ENCODE results near the gene PRKN. TPM values are rescaled to one million over a fixed set of nuclear protein-coding genes. Genes with fewer than 3 reads are reported as not detected.

The PRKN gene
- total and polyA plus RNA-seq, 2 donors (not counting 3 experiments of a cell fraction or from before 2014, with no cell fraction given), result 0.06 TPM; not detected in 1

DNA sequence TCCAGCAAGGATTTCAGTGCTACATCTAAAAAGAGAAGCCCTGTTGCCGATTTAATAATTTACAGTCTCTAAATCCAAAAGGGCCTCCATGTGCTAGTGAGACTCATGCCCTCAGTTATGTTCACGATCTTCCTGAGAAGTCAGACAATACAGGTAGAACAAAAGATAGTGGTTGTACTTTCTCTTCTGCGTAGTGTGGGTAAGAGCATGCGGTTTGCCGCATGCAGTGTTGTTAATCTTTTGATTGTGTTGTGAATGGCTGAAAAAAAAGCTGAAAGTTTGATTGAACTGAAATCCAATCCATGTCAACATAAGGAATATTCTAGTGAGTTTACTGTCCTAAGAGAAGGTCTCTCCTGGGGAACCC lies 1379.0 kb downstream of the PRKN start:
- FAIRE-seq (no peak), DNase-seq (ENCODE audit: low read depth, low spot score) (no peak)
- ChIA-PET CTCF (no interaction called here), POLR2A (no interaction called here)
- TF ChIP-seq MAX (IDR thresholded peaks at IDR 0.05; ENCODE audit: insufficient read depth, insufficient read length) (no peak), FOS (IDR thresholded peaks at IDR 0.05; ENCODE audit: borderline replicate concordance, insufficient read depth, low read length) (no peak), JUN (IDR thresholded peaks at IDR 0.05; ENCODE audit: borderline replicate concordance, insufficient read depth, insufficient read length, low read depth) (no peak), GATA2 (IDR thresholded peaks at IDR 0.05; ENCODE audit: insufficient read depth, insufficient read length, low read depth, low read length) (no peak), MYC (IDR thresholded peaks at IDR 0.05; ENCODE audit: low read depth, low read length) (no peak), POLR2A (IDR thresholded peaks at IDR 0.05; ENCODE audit: low read depth, low read length) (no peak), EZH2 (IDR thresholded peaks at IDR 0.05; ENCODE audit: borderline replicate concordance, low read depth, low read length, severe bottlenecking) (no peak), POLR2AphosphoS5 (IDR thresholded peaks at IDR 0.05; ENCODE audit: insufficient read depth, low read depth, low read length) (no peak)
- TF ChIP-seq, protein P1, sequence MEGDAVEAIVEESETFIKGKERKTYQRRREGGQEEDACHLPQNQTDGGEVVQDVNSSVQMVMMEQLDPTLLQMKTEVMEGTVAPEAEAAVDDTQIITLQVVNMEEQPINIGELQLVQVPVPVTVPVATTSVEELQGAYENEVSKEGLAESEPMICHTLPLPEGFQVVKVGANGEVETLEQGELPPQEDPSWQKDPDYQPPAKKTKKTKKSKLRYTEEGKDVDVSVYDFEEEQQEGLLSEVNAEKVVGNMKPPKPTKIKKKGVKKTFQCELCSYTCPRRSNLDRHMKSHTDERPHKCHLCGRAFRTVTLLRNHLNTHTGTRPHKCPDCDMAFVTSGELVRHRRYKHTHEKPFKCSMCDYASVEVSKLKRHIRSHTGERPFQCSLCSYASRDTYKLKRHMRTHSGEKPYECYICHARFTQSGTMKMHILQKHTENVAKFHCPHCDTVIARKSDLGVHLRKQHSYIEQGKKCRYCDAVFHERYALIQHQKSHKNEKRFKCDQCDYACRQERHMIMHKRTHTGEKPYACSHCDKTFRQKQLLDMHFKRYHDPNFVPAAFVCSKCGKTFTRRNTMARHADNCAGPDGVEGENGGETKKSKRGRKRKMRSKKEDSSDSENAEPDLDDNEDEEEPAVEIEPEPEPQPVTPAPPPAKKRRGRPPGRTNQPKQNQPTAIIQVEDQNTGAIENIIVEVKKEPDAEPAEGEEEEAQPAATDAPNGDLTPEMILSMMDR (IDR thresholded peaks at IDR 0.05; ENCODE audit: extremely low read depth in 1 of 2, insufficient read depth in 1 of 2, low read depth in 1 of 2, low read length in 2 of 2), result no peak
- intact Hi-C loops (cut with micrococcal nuclease), result no loop called here
- Histone ChIP-seq H3K36me3 (ENCODE audit: control insufficient read depth in 2 of 2, extremely low read depth in 1 of 2, insufficient read depth in 2 of 2, low read length in 2 of 2) (no peaks in the 10 kb centered on the region), H3K9me1 (replicated peaks; ENCODE audit: control insufficient read depth, extremely low read depth, insufficient read depth, low read length) (no peaks in the 10 kb centered on the region), H3K9ac (replicated peaks; ENCODE audit: extremely low read depth, insufficient read depth, low read length) (no peak overlapping the region), H2AFZ (ENCODE audit: low read depth, low read length) (no peak overlapping the region), H4K20me1 (replicated peaks; ENCODE audit: control insufficient read depth, extremely low read depth, insufficient read depth, low read length) (no peaks in the 10 kb centered on the region), H3K9me3 (replicated peaks; ENCODE audit: control insufficient read depth, insufficient read depth, low read length) (no peaks in the 10 kb centered on the region), H3K27ac (ENCODE audit: insufficient read depth, low read depth, low read length) (no peak overlapping the region), H3K79me2 (ENCODE audit: control insufficient read depth, insufficient read depth, low read length) (no peaks in the 10 kb centered on the region), H3K27me3 (ENCODE audit: control insufficient read depth in 2 of 2, insufficient read depth in 2 of 2, low read length in 2 of 2) (no peaks in the 10 kb centered on the region), H3K4me2 (ENCODE audit: insufficient read depth, low read length) (no peak overlapping the region), H3K4me1 (ENCODE audit: control insufficient read depth, extremely low read depth, insufficient read depth, low read length) (no peaks in the 10 kb centered on the region), H3K4me3 (replicated peaks in 1 of 3; ENCODE audit: insufficient read depth in 1 of 3, low read depth in 1 of 3, low read length in 3 of 3) (no peak overlapping the region)
- no TSS peak for BruUV-seq (replicated peaks)
- dilution Hi-C loops (cut with MboI; ENCODE audit: extremely low pct_ligation_motif_present, low sequenced_read_pairs), result no loop called here

Data from endothelial cell of umbilical vein (primary cell).